Adrenal gland (tissue), 5 donors: ENCODE measurements around the gene GFOD1.

Source experiments
- CTCF ChIP-seq, 6 experiments: fragments of 450-650 bp in 4 of 6; fragments of 200-600 bp in 2 of 6; sonication (generic) in 1 of 6; IDR thresholded peaks; 1 replicate in 5 of 6; 2 replicates in 1 of 6; pipeline versions ENCODE4 v1.5.1 to v1.8.0; 2016 to 2021; ENCODE audit warnings: antibody characterized with exemption in 6 of 6, mild to moderate bottlenecking in 2 of 6, moderate library complexity in 1 of 6
- POLR2A ChIP-seq, 2 donors: fragments of 450-650 bp; IDR thresholded peaks; one replicate each; pipeline ENCODE4 v1.6.1; 2017; ENCODE audit warnings: antibody characterized with exemption in 2 of 2, mild to moderate bottlenecking in 2 of 2, moderate library complexity in 1 of 2
- donor health status: DM: no; HTN: no; CAD: no.

- no peak for TF ChIP-seq CTCF (IDR thresholded peaks at IDR 0.05)
- TF ChIP-seq POLR2A (IDR thresholded peaks at IDR 0.05), result no peak
These were observed 138.9 kb downstream of the GFOD1 start for GRCh38 chr6:13348334-13349113.
